GM20431 (cell line): ENCODE measurements around the gene PEDS1.
"Not testable (repeated sequence)": the region's sequence is repeated elsewhere in the genome, so short reads cannot be mapped to it uniquely, and the experiment has no call there.

Experiments
- in situ Hi-C: fragments of 300-500 bp; cut with MseI, MboI; formaldehyde crosslinking; loops from one replicate; pipeline ENCODE4 v1.15.0; 2020; ENCODE audit warnings: low sequenced_read_pairs; ENCODE audit not compliant: unreplicated experiment

PEDS1 gene

DNA sequence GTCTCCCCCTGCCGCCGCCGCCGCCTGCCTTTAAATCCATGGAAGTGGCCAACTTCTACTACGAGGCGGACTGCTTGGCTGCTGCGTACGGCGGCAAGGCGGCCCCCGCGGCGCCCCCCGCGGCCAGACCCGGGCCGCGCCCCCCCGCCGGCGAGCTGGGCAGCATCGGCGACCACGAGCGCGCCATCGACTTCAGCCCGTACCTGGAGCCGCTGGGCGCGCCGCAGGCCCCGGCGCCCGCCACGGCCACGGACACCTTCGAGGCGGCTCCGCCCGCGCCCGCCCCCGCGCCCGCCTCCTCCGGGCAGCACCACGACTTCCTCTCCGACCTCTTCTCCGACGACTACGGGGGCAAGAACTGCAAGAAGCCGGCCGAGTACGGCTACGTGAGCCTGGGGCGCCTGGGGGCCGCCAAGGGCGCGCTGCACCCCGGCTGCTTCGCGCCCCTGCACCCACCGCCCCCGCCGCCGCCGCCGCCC, 37.6 kb upstream of the PEDS1 start:
- in situ Hi-C loops = no loop called here

GRCh38 chr20:50190251-50191064, 36.9 kb upstream of the PEDS1 start, which contains the start of gene CEBPB:
Gene CEBPB, plus strand, starts transcription at chr20:50190830. Its CDS starts 204 bp downstream, at chr20:50191034.
- in situ Hi-C loops = no loop called here

- in situ Hi-C loops = loop anchor here (5.0 kb wide), 2 partner anchors 278 to 388 kb away; no protein-coding TSS in a partner anchor
Measured at GRCh38 chr20:50189681-50190250, 36.2 kb upstream of the PEDS1 start.

GRCh38 chr20:50188879-50189680, 35.6 kb upstream of the PEDS1 start:
- in situ Hi-C loops = loop anchor here (5.0 kb wide), 2 partner anchors 278 to 388 kb away; no protein-coding TSS in a partner anchor

- in situ Hi-C loops = loop anchor here (5.0 kb wide), 2 partner anchors 279 to 389 kb away; no protein-coding TSS in a partner anchor
Measured at GRCh38 chr20:50188287-50188688, 34.8 kb upstream of the PEDS1 start.

DNA sequence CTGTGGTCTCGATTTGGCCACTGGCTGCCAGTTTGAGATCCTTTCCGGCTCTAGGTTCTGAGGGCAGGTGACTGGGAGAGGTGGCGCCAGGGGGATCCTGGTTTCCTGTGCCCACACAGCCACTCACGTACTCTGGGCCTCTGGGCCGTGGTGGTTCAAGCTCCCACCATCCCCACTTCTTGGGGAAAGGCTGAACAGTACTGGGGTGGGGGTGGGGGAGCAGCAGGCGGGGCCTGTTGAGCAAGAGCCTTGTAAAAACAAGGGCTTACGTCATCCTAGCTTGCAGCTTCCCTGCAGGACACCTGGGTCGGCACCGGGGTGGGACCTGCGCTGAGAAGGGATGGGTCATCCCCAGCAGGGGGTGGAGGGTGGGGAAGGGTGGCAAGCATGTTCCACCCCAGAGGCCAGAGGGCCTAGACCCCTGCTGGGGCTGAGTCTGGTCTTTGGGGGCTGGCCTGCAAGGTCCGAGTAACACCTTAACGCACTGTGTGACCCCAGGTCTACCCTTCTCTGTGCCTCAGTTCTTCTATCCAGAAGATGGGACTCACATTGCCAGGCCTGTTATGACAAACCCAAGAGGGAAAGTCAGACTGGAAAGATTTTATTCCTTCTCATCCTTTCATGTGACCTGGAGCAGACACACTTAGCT, 34.0 kb upstream of the PEDS1 start:
- in situ Hi-C loops = loop anchor here (5.0 kb wide), 2 partner anchors 280 to 390 kb away; no protein-coding TSS in a partner anchor

- in situ Hi-C loops = loop anchor here (5.0 kb wide), 2 partner anchors 280 to 390 kb away; no protein-coding TSS in a partner anchor
Measured at GRCh38 chr20:50186987-50187402, 33.5 kb upstream of the PEDS1 start.

DNA sequence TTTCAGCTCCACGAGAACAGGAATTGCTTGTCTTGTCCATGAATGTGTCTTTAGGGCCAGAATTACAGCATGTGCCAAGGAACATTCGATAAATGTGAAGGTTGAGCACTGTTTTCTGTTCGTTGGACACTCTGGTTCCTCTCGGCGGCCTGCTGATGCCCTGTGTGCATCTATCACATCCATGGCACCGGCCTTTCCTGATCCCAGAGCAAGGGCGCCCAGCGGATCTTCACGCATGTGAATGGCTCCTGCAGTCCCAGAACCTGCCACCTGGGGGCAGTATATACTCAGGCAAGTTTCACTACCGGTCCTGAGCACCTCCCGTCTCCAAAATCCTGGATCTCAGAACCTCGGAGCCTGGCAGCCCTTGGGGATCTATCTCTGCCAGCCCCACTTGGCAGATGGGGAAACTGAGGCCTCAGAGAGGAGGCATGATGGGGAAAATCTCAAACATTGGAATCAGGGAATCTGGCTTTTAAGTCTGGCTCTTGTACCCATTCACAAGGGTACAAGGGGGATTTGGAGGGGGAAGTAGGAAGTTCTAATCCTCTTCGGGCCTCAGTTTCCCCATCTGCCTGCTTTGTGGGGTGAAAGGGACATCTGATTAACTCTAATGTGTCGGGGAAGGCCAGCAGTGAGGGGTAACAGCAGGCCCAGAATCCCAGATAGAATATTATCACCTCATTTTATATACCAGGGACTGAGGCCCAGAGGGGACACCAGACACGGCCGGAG, 32.8 kb upstream of the PEDS1 start:
- in situ Hi-C loops = loop anchor here (5.0 kb wide), 2 partner anchors 281 to 391 kb away; no protein-coding TSS in a partner anchor

DNA sequence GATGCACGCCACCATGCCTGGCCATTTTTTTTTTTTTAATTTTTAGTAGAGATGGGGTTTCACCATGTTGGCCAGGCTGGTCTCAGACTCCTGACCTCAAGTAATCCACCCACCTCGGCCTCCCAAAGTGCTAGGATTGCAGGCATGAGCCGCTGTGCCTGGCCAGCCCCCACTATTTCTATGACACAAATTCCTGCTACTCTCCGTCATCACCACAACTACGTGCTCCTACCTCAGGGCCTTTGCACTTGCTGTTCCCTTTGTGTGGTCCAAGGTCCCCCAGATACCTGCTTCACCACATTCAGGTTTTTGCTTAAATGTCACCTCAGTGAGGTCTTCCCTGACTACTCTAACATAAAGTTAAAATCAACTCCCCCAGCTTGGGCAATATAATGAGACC, 31.9 kb upstream of the PEDS1 start:
- in situ Hi-C loops = loop anchor here (5.0 kb wide), 2 partner anchors 282 to 392 kb away; no protein-coding TSS in a partner anchor

DNA sequence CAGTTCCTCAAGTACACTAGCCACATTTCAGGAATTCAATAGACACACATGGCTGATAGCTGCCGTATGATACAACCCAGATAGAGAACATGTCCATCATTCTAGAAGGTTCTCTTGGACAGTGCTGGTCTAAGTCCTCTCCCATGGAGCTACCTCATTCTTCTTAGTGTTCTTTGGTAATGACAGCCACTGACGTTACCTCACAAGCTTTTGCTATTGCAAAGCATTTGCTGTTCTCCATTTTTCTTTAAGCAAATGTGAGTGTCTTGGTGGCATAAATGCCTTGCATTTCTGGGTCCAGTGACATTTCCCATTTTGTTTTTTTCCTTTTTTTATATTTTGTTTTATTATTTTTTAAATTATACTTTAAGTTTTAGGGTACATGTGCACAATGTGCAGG, 28.8 kb upstream of the PEDS1 start:
- in situ Hi-C loops = no loop called here

DNA sequence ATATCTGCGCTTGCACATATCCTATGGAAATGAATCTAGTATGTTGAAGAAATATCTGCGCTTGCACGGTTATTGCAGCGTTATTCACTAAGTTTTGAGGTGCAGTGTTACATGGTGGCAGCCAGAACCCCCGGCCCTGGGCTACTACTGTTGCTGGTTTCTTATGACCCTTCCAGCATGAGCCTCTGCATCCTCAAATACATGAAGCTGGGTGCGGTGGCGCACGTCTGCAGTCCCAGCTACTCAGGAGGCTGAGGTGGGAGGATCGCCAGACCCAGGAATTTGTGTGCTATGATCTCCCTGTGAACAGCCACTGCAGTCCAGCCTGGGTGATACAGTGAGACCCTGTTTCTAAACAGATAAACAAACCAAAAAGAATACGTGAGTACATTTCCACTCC, 27.8 kb upstream of the PEDS1 start:
- in situ Hi-C loops = no loop called here

DNA sequence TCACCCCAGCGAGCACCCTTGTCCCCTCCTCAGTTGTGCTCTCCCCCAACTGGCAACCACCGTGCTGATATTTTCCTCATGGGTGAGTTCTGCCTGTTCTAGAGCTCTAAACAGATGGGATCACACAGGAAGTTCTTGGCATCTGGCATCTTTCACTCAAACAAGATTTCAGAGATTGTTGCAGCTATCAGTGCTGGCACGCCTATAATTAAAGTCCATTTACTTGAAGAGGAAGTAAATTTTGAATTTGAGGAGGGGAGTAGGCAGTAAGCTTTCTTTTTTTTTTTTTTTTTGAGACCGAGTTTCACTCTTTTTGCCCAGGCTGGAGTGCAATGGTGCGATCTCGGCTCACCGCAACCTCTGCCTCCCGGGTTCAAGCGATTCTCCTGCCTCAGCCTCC, 25.1 kb upstream of the PEDS1 start:
- in situ Hi-C loops = not testable (repeated sequence)

- in situ Hi-C loops = no loop called here
Measured at GRCh38 chr20:50175938-50176933, 22.7 kb upstream of the PEDS1 start.

DNA sequence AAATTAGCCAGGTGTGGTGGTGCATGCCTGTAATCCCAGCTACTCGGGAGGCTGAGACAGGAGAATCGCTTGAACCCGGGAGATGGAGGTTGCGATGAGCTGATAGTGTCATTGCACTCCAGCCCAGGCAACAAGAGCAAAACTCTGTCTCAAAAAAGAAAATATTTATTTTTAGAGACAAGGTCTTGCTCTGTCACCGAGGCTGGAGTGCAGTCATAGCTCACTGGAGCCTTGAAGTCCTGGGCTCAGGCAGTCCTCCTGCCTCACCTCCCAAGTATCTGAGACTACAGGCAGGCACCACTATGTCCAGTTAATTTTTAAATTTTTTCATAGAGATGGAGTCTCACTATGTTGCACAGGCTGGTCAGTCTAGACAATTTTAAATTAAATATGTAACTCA, 20.9 kb upstream of the PEDS1 start:
- in situ Hi-C loops = no loop called here

- in situ Hi-C loops = no loop called here
Measured at GRCh38 chr20:50172347-50173013, 19.0 kb upstream of the PEDS1 start.

DNA sequence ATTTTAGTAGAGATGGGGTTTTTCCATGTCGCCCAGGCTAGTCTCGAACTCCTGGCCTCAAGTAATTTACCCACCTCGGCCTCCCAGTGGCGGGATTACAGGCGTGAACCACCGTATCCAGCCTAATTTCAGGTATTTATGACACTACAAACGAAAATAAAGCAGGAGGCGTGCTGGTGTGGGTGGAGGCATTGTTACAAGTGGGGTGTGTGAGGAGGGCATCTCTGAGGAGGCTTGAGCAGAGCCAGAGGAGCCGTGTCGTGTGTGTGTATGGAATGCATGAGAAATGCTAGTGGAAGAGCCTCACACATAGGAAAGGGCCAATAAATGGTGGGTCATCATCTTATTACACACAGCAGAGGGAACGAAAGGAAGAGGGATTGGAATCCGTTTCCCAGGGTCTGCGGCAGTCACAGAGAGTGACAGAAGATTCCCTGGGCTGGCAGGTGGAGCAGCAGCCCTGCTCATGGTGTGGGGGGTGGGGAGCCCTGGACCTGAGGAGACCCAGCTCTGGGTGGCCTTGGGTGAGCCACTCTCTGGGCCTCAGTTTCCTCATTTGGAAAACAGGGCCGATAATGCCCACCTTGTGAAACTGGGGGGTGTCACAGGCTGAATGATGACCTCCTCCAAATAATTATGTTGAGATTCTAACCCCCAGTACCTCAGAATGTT, 17.2 kb upstream of the PEDS1 start:
- in situ Hi-C loops = no loop called here

GRCh38 chr20:50169329-50169823, 15.9 kb upstream of the PEDS1 start:
- in situ Hi-C loops = loop anchor here (10.0 kb wide), 1 partner anchor 175 kb away; no protein-coding TSS in a partner anchor
